Activated naive CD8-positive, alpha-beta T cell (primary cell): ENCODE results near the gene HMGCS1.
"Not testable (repeated sequence)": the region's sequence is repeated elsewhere in the genome, so short reads cannot be mapped to it uniquely, and the experiment has no call there.

Experiments
- H3K27ac Mint-ChIP-seq: one replicate; pipeline ENCODE4 v1.8.0; 2021; ENCODE audit warnings: mixed read lengths
- H3K27me3 Mint-ChIP-seq: one replicate; pipeline ENCODE4 v1.8.0; 2021; ENCODE audit warnings: mixed read lengths
- H3K36me3 Mint-ChIP-seq: one replicate; pipeline ENCODE4 v1.8.0; 2021; ENCODE audit warnings: mixed read lengths
- H3K4me1 Mint-ChIP-seq: one replicate; pipeline ENCODE4 v1.8.0; 2021; ENCODE audit warnings: low read depth, mixed read lengths
- H3K4me3 Mint-ChIP-seq: one replicate; pipeline ENCODE4 v1.8.0; 2021; ENCODE audit warnings: mild to moderate bottlenecking, mixed read lengths
- H3K9me3 Mint-ChIP-seq: one replicate; pipeline ENCODE4 v1.8.0; 2021; ENCODE audit warnings: low read depth, mixed read lengths

The HMGCS1 gene

GRCh38 chr5:43273552-43273951 is 39.7 kb downstream of the HMGCS1 start:
- H3K27me3 Mint-ChIP-seq = peaks cover 2% of the 10 kb centered on the region
- H3K4me3 Mint-ChIP-seq = no peak overlapping the region

GRCh38 chr5:43270645-43271044 is 42.6 kb downstream of the HMGCS1 start:
- peaks cover 4% of the 10 kb centered on the region for H3K9me3 Mint-ChIP-seq
- H3K4me3 Mint-ChIP-seq = no peak overlapping the region
- H3K4me1 Mint-ChIP-seq = no peaks in the 10 kb centered on the region
- H3K27ac Mint-ChIP-seq = no peak overlapping the region
- H3K27me3 Mint-ChIP-seq = peaks cover 4% of the 10 kb centered on the region
- peaks cover 3% of the 10 kb centered on the region for H3K36me3 Mint-ChIP-seq

More at GRCh38 chr5:43273552-43273951, 39.7 kb downstream of the HMGCS1 start:
- Mint-ChIP-seq H3K4me1 (no peaks in the 10 kb centered on the region), H3K9me3 (peaks cover 4% of the 10 kb centered on the region), H3K27ac (no peak overlapping the region), H3K36me3 (no peaks in the 10 kb centered on the region)

GRCh38 chr5:43268188-43268820 is 44.9 kb downstream of the HMGCS1 start:
- Mint-ChIP-seq H3K4me1 (no peaks in the 10 kb centered on the region), H3K9me3 (peaks cover 10% of the 10 kb centered on the region), H3K27me3 (peaks cover 18% of the 10 kb centered on the region), H3K36me3 (peaks cover 5% of the 10 kb centered on the region), H3K27ac (no peak overlapping the region), H3K4me3 (no peak overlapping the region)

GRCh38 chr5:43262269-43262668 is 50.9 kb downstream of the HMGCS1 start:
- H3K4me1 Mint-ChIP-seq, H3K9me3 Mint-ChIP-seq, H3K27ac Mint-ChIP-seq, H3K4me3 Mint-ChIP-seq, H3K36me3 Mint-ChIP-seq: not testable (repeated sequence)
- peaks cover 16% of the 10 kb centered on the region for H3K27me3 Mint-ChIP-seq

DNA sequence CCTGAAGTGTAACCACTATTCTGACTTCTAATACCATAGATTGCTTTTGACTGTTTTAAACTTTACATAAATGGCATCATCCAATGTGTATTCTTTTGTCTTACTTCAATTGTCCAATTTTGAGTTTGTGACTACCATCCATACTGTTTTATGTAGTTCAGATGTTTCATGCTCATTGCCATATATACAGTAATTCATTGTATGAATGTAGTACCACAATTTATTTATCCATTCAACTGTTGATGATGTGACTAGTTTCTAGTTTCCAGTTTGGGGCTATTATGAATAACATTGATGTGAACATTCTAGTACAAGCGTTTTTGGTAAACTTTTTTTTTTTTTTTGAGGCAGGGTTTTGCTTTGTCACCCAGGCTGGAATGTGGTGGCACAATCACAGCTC is 55.1 kb downstream of the HMGCS1 start:
- Mint-ChIP-seq H3K27ac (no peak overlapping the region), H3K27me3 (peaks cover 5% of the 10 kb centered on the region), H3K4me1 (no peaks in the 10 kb centered on the region), H3K36me3 (no peaks in the 10 kb centered on the region), H3K4me3 (no peak overlapping the region), H3K9me3 (no peaks in the 10 kb centered on the region)

- H3K4me1 Mint-ChIP-seq = no peaks in the 10 kb centered on the region
- no peaks in the 10 kb centered on the region for H3K9me3 Mint-ChIP-seq
Measured at GRCh38 chr5:43256261-43256966, 56.8 kb downstream of the HMGCS1 start.

GRCh38 chr5:43255704-43256103 is 57.5 kb downstream of the HMGCS1 start:
- Mint-ChIP-seq H3K4me3 (no peak overlapping the region), H3K9me3 (no peaks in the 10 kb centered on the region), H3K27ac (no peak overlapping the region), H3K27me3 (peaks cover 5% of the 10 kb centered on the region), H3K36me3 (no peaks in the 10 kb centered on the region), H3K4me1 (no peaks in the 10 kb centered on the region)

More at GRCh38 chr5:43256261-43256966, 56.8 kb downstream of the HMGCS1 start:
- no peaks in the 10 kb centered on the region for H3K36me3 Mint-ChIP-seq
- H3K27me3 Mint-ChIP-seq = peaks cover 5% of the 10 kb centered on the region
- no peak overlapping the region for H3K27ac Mint-ChIP-seq
- H3K4me3 Mint-ChIP-seq = no peak overlapping the region

- Mint-ChIP-seq H3K36me3 (peaks cover 3% of the 10 kb centered on the region), H3K4me1 (no peaks in the 10 kb centered on the region), H3K27me3 (peaks cover 9% of the 10 kb centered on the region), H3K27ac (no peak overlapping the region), H3K9me3 (no peaks in the 10 kb centered on the region), H3K4me3 (no peak overlapping the region)
Measured at GRCh38 chr5:43251754-43252153, 61.5 kb downstream of the HMGCS1 start.

GRCh38 chr5:43245724-43246385 is 67.4 kb downstream of the HMGCS1 start:
- Mint-ChIP-seq H3K27ac (no peak overlapping the region), H3K27me3 (peaks cover 12% of the 10 kb centered on the region), H3K36me3 (peaks cover 3% of the 10 kb centered on the region), H3K4me3 (no peak overlapping the region), H3K9me3 (no peaks in the 10 kb centered on the region), H3K4me1 (no peaks in the 10 kb centered on the region)

- Mint-ChIP-seq H3K4me1 (no peaks in the 10 kb centered on the region), H3K36me3 (peaks cover 3% of the 10 kb centered on the region), H3K27me3 (peaks cover 12% of the 10 kb centered on the region), H3K4me3 (no peak overlapping the region), H3K27ac (no peak overlapping the region), H3K9me3 (no peaks in the 10 kb centered on the region)
Measured at GRCh38 chr5:43244823-43245565, 68.2 kb downstream of the HMGCS1 start.

DNA sequence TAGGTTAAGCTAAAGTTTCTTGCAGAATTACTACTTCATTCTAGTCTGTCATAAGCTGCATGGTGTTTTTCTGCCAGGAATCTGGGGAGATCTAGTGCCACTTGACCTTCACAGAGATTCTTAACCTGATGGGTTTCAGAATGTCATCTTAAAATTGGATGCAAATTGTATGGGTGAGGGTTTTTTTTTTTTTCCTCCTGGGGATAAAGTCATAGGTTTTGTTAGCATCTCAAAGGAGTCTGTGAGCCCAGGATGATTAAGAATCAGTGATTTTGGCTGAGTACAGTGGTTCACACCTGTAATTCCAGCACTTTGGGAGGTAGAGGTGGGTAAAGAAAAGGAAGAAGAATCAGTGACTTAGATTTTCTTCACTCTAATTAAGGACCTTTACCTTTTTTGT is 69.9 kb downstream of the HMGCS1 start:
- no peak overlapping the region for H3K4me3 Mint-ChIP-seq
- H3K4me1 Mint-ChIP-seq = no peaks in the 10 kb centered on the region
- no peak overlapping the region for H3K27ac Mint-ChIP-seq
- peaks cover 2% of the 10 kb centered on the region for H3K36me3 Mint-ChIP-seq
- H3K9me3 Mint-ChIP-seq = no peaks in the 10 kb centered on the region
- peaks cover 11% of the 10 kb centered on the region for H3K27me3 Mint-ChIP-seq

DNA sequence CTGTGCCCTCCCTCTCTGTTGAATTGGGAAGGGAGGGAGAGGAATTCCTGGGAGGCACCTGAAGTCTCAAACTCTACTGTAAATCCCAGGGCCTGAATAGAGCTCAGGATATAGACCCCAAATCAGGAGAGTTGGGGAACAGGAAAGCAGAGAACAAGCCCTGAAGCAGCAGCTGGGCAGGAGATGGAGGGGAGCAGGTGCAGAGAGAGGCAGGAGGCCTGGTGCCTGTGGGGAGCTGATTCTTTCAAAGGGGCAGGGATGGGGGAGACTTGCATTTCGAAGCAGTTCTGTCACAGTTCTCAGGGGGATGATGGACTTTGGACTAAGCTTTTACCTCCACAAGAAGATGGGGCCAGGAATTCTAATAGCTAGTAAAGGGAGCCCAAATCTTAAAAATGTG is 71.0 kb downstream of the HMGCS1 start:
- Mint-ChIP-seq H3K36me3 (no peaks in the 10 kb centered on the region), H3K4me1 (no peaks in the 10 kb centered on the region), H3K27ac (no peak overlapping the region), H3K4me3 (no peak overlapping the region), H3K27me3 (peaks cover 8% of the 10 kb centered on the region), H3K9me3 (no peaks in the 10 kb centered on the region)
